ENCODE results near the gene EXOC3.

Gene EXOC3

DNA sequence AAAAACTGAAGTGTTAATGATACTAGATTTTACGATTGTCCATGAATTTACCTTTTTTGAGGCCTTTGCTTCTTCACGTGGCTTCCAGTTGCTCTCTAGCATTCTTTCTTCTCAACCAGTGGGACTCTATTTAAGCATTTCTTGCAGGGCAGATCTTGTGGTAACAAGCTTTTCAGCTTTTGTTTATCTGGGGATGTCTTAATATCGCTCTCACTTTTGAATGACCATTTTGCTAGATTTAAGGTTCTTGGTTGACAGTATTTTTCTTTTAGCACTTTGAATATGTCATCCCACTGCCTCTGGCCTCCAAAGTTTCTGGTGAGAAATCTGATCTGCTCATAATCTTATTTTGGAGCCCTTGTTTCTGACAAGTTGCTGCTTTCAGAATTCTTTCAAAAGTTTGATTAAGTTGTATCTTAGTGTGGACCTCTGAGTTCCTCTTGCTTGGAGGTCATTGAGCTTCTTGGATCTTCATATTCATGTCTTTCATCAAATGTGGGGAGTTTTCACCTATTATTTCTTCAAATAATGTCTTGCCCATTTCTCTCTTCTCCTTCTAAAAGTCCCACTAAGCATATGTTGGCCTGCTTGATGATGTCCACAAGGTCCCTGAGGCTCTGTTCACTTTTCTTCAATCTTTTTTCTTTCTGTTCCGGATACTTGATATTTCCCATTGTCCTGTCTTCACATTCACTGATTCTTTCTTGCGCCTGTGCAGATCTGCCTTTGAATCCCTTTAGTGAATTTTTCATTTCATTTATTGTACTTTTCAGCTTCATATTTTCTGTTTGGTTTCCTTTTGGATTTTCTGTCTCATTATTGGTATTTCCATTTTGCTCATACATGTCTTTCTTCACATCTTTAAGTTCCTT, 8.8 kb downstream of the EXOC3 start:
- ChIA-PET POLR2A (no interaction called here), CTCF (interaction anchor here (1.3 to 1.4 kb wide), 4 partner anchors 20 to 135 kb away, joined by 4 to 6 read pairs (median 4); partner anchors contain the start of gene AHRR)
- DNase-seq (ENCODE audit: low read depth, low spot score) = no peak
- no peak overlapping the region for H3K4me3 ChIP-seq (ENCODE audit: low read depth, low read length)
- TF ChIP-seq, protein P1, sequence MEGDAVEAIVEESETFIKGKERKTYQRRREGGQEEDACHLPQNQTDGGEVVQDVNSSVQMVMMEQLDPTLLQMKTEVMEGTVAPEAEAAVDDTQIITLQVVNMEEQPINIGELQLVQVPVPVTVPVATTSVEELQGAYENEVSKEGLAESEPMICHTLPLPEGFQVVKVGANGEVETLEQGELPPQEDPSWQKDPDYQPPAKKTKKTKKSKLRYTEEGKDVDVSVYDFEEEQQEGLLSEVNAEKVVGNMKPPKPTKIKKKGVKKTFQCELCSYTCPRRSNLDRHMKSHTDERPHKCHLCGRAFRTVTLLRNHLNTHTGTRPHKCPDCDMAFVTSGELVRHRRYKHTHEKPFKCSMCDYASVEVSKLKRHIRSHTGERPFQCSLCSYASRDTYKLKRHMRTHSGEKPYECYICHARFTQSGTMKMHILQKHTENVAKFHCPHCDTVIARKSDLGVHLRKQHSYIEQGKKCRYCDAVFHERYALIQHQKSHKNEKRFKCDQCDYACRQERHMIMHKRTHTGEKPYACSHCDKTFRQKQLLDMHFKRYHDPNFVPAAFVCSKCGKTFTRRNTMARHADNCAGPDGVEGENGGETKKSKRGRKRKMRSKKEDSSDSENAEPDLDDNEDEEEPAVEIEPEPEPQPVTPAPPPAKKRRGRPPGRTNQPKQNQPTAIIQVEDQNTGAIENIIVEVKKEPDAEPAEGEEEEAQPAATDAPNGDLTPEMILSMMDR (IDR thresholded peaks at IDR 0.05; ENCODE audit: insufficient read depth, low read length, missing control alignments) = no peak

DNA sequence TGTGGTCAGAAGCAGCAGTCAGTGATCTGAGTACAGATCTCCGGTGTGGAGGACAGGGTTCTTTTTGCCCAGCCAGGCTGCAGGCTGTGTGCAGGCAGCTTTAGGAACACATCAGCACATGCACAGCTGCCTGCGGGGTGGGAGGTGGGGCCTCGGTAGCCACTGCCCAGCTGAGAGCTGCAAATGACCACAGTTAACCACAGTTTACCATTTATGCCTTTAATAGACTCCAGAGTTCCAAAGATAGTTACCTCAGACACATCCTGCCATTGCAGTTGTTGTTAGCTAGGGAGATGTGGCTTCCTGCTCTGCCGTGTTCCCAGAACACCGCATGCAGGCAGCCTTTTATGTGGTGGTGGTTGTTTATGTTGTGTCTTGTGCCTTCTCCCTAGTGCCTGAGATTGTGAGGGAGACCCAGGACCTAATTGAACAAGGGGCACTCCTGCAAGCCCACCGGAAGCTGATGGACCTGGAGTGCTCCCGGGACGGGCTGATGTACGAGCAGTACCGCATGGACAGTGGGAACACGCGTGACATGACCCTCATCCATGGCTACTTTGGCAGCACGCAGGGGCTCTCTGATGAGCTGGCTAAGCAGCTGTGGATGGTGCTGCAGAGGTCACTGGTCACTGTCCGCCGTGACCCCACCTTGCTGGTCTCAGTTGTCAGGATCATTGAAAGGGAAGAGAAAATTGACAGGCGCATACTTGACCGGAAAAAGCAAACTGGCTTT, 10.2 kb downstream of the EXOC3 start:
- no peak overlapping the region for H3K4me3 ChIP-seq (ENCODE audit: low read depth, low read length)
- TF ChIP-seq, protein P1 (IDR thresholded peaks at IDR 0.05; ENCODE audit: insufficient read depth, low read length, missing control alignments) = no peak
- CTCF ChIA-PET = no interaction called here
- POLR2A ChIA-PET = no interaction called here
- DNase-seq (ENCODE audit: low read depth, low spot score) = no peak

GRCh38 chr5:453725-454481, 10.9 kb downstream of the EXOC3 start:
- DNase-seq (ENCODE audit: low read depth, low spot score) = no peak
- no peak overlapping the region for H3K4me3 ChIP-seq (ENCODE audit: low read depth, low read length)
- ChIA-PET CTCF (no interaction called here), POLR2A (no interaction called here)
- TF ChIP-seq, protein P1 (IDR thresholded peaks at IDR 0.05; ENCODE audit: insufficient read depth, low read length, missing control alignments) = no peak

- ChIA-PET CTCF (no interaction called here), POLR2A (no interaction called here)
- no peak for DNase-seq (ENCODE audit: low read depth, low spot score)
- no peak overlapping the region for H3K4me3 ChIP-seq (ENCODE audit: low read depth, low read length)
- TF ChIP-seq, protein P1 (IDR thresholded peaks at IDR 0.05; ENCODE audit: insufficient read depth, low read length, missing control alignments) = no peak
Measured at GRCh38 chr5:454936-455335, 12.0 kb downstream of the EXOC3 start.

DNA sequence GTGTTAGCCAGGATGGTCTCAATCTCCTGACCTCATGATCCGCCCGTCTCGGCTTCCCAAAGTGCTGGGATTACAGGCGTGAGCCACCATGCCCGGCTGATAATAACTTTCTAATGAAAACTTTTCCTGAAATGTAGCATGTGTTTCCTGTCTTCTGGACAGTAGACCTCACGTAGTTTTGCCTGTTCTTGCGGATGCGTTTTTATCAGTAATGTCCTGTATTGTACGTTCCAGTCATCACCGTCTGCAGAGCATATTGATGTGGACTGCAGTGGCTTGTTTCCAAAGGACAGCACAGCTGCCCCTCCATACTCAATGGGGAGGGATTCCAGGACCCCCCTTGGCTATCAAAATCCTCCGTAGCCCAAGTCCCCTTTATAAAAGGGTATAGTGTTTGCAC, 12.8 kb downstream of the EXOC3 start:
- TF ChIP-seq, protein P1 (IDR thresholded peaks at IDR 0.05; ENCODE audit: insufficient read depth, low read length, missing control alignments) = no peak
- CTCF ChIA-PET = interaction anchor here (4.4 kb wide), 1 partner anchor 10 kb away, joined by 37 read pairs; no protein-coding TSS in a partner anchor
- POLR2A ChIA-PET = no interaction called here

More for the DNA sequence above, 12.8 kb downstream of the EXOC3 start:
- H3K4me3 ChIP-seq (ENCODE audit: low read depth, low read length) = no peak overlapping the region
- no peak for DNase-seq (ENCODE audit: low read depth, low spot score)

Measured in AG04449 (cell line).